Activated CD4-positive, alpha-beta T cell treated with anti-CD3 and anti-CD28 coated beads, Interleukin-2, amount 50 U/mL, for 48 hours (primary cell): ENCODE data around the gene BRD1.
"Not testable (repeated sequence)": the region's sequence is repeated elsewhere in the genome, so short reads cannot be mapped to it uniquely, and the experiment has no call there.

ENCODE experiments used
- DNase-seq, 2 experiments: peaks; one replicate each; pipeline ENCODE4 v3.0.0-alpha.2; 2020

Gene BRD1

DNA sequence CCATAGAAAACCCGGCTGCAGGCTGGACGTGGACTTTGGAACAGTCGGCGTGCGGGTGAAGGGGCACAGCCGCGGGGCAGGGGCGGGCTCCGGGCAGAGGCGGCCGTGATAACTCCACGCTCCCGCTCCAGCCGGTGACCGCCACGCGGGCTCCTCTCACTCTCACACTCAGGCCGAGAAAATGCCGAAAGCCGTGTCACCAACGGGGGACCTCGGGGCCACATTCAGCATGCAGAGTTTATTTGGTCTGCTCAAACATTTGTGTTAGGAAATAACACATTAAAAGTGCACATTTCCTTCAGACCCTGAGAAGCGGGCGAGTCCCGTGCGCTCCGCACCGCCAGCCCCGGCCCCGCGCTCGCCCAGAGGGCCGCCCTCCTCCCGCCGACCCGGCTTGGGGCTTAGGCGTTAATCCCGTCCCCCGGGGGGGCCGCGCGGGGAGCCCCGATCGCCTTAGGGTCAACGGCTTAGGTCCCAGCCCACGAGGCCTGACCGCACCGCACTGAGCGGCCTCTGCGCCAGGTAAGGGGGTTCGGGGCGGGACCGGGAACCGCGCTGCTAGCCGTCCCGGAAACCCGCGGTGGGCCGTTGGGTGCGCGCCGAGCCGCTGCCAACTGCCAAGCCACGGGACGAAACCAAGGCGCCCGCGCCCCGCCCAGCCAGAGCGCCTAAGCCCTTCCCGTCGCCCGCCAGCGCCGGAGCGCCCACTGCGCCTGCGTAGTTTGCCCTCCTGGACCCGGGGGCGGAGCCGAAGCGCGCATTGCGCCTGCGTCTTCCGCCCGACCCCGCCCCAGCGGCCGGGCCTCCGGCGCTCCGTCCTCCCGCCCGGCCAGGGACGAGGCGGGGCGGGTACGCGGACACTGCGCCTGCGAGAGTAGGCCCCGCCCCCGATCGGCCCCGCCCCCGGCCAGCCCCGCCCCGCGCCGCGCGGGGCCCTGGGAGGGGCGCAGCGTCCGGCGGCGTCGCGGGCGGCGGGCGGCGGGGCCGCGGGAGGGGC lies 25.5 kb upstream of the BRD1 start, which contains the start of gene ZBED4:
Gene ZBED4 (plus strand): TSS at position 947 of the 997 bp plus-strand sequence. CDS start 29,819 bp downstream, outside the sequence.
- DNase-seq, result peak; percentile 98 to 99

GRCh38 chr22:49852568-49852897 lies 24.9 kb upstream of the BRD1 start:
- DNase-seq, result not testable (repeated sequence)

DNA sequence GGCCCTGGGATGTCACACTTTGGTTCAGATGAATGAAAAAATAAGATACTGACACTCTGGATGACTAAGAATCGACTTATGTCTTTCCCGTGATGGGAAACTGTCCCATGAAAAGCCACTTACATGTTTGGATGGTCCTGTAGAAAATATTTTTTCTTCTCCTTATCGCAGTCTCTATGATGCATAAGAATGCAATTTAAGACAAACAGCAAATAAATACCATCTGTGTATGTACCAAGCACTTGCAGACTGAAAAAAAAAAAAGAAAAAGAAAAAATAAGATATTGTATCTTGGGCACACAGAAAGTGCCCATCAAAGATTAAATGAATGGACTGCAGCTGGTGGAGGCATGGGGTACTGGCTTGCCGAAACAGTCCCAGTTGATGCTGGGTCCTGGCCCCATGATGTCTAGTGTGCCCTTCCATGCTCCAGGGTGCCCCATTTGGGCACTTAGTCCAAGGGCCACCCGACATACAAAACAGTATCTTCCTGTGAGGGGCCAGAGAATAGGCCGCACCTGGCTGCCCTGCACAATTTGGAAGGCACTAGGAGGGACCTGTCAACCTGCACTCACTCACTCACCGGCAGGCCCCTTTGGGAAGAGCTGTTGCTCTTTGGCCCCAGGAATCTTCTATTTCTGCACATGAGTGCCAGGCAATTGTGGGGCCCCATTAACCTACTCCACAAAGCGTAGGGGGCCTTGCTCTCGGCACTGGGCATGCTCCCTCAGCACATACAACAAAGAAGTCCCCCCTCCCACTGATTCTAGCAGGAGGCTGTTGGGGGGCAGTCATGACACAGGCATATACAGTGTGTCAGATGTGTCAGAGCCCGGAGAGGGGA lies 23.5 kb upstream of the BRD1 start:
- DNase-seq, result no peak

GRCh38 chr22:49850021-49850911 lies 22.6 kb upstream of the BRD1 start:
- DNase-seq, result no peak

DNA sequence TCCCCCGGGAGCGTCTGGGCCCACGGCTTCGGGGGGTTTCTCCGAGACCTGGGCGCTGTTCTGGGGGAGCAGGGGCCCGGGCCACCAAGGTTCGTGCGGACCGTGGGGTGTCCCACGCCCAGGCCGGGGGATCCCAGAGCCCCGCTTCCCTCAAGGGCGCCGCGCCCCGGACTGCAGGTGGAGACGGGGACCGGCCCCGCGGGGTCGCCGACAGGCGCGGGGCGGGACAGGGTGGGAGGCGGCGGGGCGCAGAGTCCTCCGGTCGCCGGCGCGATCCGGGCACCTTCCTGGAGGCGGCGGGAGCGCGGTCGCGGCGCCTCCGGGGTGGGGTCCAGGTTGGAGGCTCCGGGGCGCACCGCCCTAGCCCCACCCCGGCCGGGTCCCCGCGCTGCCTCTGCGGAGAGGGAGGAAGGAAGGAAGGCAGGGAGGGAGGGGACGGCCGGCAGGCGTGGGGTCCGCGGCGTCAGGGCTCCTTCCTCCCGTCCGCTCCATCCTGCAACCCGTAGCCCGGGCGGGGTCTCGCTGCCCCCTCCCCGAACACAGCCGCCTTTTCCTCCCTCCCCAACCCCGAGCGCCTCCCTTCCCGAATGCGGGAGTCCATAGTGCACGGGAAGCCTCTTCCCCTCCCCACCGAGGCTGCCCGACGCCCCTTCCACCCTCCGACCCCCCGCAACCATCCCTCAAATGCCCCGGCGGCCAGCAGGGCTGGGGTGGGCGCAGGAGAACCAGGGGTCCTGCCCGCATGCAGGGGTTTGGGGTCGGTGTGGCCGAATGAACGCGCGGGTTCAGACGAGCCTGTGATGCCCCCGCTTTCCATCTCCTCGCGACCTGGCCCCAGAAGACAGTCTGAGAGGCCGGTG lies 21.7 kb upstream of the BRD1 start:
- no peak for DNase-seq

- no peak for DNase-seq
Measured at GRCh38 chr22:49848690-49849160, 21.1 kb upstream of the BRD1 start.

DNA sequence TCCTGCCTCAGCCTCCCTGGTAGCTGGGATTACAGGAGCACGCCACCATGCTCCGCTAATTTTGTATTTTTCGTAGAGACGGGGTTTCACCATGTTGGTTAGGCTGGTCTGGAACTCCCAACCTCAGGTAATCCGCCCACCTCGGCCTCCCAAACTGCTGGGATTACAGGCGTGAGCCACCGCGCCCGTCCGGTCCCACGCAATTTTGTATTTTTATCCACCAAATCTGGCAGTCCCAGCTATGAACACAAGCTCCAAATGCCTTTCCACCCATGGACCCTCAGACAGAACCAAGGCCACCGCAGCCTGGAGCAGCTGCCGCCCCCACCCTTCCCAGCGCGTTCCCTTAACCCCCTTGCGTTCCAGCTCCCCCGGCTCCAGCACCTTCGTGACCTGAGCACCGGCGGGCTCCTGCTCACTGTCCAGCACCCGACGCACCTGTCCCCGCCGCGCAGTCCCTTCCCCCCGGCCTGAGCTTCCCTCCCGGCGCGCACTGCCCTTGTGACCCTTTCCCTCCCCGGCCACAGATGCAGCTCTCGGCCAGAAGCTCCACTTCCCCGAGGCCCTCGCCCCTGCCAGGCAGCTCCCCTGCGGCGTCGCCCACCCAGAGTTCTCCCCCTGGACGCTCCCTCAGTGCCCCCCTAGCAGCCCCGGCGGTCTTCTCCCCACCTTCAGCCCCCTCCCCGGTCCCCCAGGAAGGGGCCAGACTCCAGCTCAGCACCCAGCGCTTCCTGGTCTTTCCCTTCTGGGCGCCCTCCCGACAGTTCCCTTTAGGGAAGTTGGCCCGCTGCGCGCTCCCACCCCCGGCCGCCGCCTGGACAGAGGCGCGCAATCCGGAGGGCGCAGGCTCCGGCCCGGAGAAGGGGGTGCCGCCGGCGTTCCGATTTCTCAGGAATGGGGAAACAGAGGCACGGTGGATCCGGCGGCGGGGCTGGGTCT lies 20.3 kb upstream of the BRD1 start:
- DNase-seq, result no peak

- DNase-seq, result no peak
Measured at GRCh38 chr22:49845666-49846459, 18.2 kb upstream of the BRD1 start.

GRCh38 chr22:49845241-49845640 lies 17.6 kb upstream of the BRD1 start:
- no peak for DNase-seq

DNA sequence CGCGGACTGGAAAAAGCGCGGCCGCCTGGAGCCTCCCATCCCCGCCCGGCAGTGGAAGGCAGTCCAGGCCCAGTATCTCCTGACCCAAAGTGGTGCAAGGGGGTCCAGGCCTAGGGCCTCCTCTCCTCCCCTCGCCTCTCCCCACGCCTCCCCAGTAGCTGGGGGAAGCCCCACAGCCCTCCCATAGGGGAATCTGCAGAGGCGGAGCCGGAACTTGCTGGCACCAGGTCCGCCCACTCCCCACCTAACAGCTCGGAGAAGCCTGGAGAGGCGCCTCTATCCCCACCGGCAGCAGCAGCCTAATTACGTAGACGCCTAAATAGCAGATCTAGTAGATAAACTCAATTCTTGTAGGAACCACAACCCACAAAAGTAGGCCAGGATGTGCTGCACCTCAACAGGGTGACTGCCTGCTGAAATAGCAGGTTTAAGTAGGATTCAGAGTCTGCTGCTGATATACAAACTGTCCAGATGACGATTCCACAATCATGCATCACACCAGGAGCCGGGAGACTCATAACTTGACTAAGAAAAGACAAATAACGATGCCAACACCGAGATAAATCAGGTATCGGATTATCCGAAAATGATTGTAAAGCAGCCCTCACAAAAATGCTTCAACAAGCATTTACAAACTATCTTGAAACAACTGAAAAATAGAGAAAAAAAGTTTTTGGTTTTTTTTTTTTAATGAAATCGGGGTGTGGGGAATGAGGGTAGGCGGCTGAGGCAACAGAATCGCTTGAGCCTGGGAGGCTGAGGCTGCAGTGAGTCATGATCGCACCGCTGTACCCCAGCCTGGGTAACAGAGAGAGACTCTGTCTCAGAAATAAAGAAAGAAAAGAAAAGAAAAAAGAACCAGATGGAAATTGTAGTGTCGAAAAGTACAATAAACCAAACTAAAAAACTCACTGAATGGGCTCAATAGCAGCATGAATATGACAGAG lies 11.4 kb upstream of the BRD1 start:
- DNase-seq, result peak; percentile 83 to 88

DNA sequence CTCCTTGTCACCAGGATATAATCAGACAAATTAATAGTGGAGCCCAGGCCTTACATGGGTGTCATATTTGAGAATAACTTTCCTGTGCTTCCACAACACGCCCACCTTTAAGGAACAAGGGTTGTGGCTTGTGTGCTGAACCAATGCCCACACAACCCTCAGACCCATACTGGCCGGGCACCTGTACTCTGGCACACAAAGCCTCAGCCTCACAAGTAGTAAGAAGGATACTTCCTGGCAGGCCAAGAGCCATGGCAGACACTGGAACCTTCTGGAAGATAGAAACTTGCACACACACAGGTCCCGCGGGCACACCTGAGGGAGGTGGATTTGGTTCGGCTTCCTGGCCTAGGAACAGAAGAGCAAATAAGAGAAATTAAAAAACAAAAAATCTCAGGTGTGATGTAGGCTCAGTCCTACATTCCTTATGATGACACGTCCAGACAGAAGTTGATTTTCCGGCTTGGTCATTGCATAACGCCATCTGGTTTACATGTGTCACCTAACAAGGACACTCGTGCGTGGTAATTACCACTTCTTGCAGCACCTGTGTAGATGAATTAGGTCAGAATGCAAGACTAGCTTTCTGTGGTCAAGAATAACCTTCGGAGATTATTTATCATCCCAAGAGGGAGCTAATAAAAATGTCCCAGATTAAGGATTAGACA lies 5.8 kb upstream of the BRD1 start:
- DNase-seq, result no peak

GRCh38 chr22:49829044-49829853 lies 1.6 kb upstream of the BRD1 start:
- DNase-seq, result peak in 1 of 2 experiments; percentile 19

DNA sequence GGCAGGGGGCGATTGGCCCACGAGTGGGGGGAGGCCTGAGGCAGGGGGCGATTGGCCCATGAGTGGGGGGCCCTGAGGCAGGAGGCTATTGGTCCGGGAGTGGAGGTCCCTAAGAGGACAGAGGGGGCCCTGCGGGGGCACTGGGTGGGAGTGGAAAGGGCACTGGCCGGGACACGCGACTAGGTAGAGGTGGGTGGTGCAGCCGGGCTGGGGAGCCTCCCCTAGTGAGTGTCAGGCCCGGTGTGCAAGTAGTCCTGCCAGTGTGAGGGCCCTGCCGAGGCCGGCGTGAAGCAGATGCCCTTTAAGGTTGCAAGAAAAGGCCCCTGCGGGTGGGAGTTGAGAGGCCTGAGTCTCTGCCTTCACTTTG lies 909 bp upstream of the BRD1 start:
- DNase-seq, result no peak

DNA sequence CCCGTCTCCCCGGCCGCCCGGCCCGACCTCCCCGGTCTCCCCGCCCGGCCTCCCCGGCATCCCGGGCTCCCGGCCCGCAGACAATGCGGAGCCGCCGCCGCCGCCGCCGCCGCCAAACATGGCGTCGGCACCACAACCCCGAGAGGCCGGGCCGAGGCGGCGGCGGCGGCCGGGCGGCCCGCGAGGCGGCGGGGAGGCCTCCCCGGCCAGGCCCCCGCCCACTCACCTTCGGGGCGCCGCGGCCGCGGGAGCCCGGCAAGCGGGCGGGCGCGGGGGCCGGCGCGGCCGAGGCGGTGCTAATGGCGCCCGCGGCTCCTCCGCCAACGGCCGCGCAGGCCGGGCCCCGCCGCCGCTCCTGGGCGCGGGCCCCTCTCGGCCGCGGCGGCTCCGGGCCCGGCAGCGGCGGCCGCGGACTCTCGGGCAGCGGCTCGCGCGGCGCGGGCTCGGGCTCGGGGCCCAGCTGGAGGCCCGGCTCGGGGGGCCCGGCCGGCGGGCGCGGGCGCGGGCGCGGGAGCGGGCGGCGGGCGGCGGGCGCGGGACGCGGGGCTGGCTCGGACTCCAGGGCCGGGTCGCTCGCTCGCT lies 311 bp downstream of the BRD1 start:
- no peak for DNase-seq

DNA sequence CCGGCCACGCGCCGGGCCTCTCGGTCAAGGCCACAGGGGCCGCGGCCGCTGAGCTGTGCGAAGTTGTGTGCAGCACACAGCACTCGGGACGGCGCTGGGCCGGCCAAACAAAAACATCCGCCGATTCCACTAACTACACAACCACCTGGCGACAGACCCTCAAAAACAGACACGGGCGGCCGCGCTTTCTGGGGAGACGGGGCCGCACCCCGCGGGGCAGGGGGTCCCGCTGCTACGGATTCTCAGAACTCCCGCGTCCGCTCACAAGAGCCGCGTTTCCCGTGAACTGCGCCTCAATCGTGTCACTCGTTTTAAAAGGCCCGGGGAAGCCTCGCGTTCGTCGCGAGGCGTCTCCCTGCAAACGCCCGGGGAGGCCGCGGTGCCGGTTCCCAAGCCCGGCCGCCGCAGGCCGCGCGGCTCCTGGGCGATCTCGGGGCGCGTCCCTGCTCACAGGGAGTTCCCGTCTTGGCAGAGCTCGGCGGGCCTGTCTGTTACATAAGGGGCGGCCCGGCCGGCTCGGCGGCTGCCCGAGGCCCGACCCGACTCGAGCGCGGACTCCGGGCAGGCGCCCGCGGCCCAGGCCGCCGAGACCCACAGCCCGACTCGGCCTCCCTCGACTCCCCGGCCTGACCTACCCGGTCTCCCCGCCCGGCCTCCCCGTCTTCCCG lies 936 bp downstream of the BRD1 start:
- peak in 1 of 2 experiments; percentile 32 for DNase-seq
